Testis (tissue), 3 donors: ENCODE measurements around the gene CFAP410. TPM values are rescaled to one million over a fixed set of nuclear protein-coding genes. Genes with fewer than 3 reads are reported as not detected.

ENCODE experiments used
- DNase-seq: peaks from one replicate; pipeline ENCODE4 v3.0.0-alpha.2; 2019
- H3K27ac ChIP-seq, 2 donors: fragments of 200-600 bp; sonication (generic); one replicate each; pipeline ENCODE4 v1.5.1; 2019
- H3K27me3 ChIP-seq: fragments of 200-600 bp; sonication (generic); one replicate; pipeline ENCODE4 v1.5.1; 2019
- H3K36me3 ChIP-seq: fragments of 200-600 bp; sonication (generic); one replicate; pipeline ENCODE4 v1.5.1; 2017; ENCODE audit warnings: low read depth; ENCODE audit errors: missing control alignments
- H3K4me1 ChIP-seq: fragments of 200-600 bp; sonication (generic); one replicate; pipeline ENCODE4 v1.5.1; 2019
- H3K4me3 ChIP-seq, 2 donors: fragments of 200-600 bp; sonication (generic); one replicate each; pipeline ENCODE4 v1.5.1; 2017 to 2019
- H3K9me3 ChIP-seq: fragments of 200-600 bp; sonication (generic); one replicate; pipeline ENCODE4 v1.5.1; 2017
- CTCF ChIP-seq, 3 experiments: fragments of 450-650 bp in 2 of 3; fragments of 200-600 bp in 1 of 3; sonication (generic) in 1 of 3; IDR thresholded peaks; one replicate each; pipeline ENCODE4 v1.5.1; 2016 to 2019; ENCODE audit warnings: antibody characterized with exemption in 3 of 3, mild to moderate bottlenecking in 2 of 3, moderate library complexity in 1 of 3
- POLR2A ChIP-seq: fragments of 450-650 bp; IDR thresholded peaks from one replicate; pipeline ENCODE4 v1.6.1; 2017; ENCODE audit warnings: antibody characterized with exemption, mild to moderate bottlenecking, moderate library complexity
- WGBS, 2 donors: methylation state at CpG; one replicate each; pipeline ENCODE4 v1.1.5; 2018; 5-methylcytosine and 5-hydroxymethylcytosine counted together
- intact Hi-C: fragments of 100-400 bp; cut with DNase I; formaldehyde crosslinking; loops from one replicate; pipeline ENCODE4 v1.15.1; 2023; ENCODE audit warnings: low total_unique reads
- polyA plus RNA-seq: library from polyadenylated mRNA; stranded (reverse); fragments of 350-450 nt; fragmentation: Illumina TruSeq; extraction: RNeasy Lipid Tissue Mini Kit (QIAGEN cat#74804); gene quantifications from one replicate; pipeline ENCODE4 v1.2.3, GENCODE V29; 2014; ENCODE audit warnings: low read depth, low replicate concordance; ENCODE audit not compliant: insufficient read depth
- total RNA-seq, 2 donors: library from RNA; depleted of rRNA; stranded (reverse); fragments of >200 nt; gene quantifications; one replicate each; pipeline ENCODE4 v1.2.3, GENCODE V29; 2016

CFAP410 gene
- total and polyA plus RNA-seq, 3 donors from 2014 or later = 40.8 to 81.6 (median 71.7) TPM

GRCh38 chr21:44378646-44379514, 39.7 kb upstream of the CFAP410 start:
- no peaks in the 10 kb centered on the region for H3K9me3 ChIP-seq
- intact Hi-C loops = no loop called here
- H3K27me3 ChIP-seq = no peaks in the 10 kb centered on the region
- no peak for TF ChIP-seq CTCF (IDR thresholded peaks at IDR 0.05)
- no peak for TF ChIP-seq POLR2A
- peak; percentile 9 for DNase-seq
- H3K36me3 ChIP-seq = no peaks in the 10 kb centered on the region
- no peak overlapping the region for H3K4me3 ChIP-seq
- H3K4me1 ChIP-seq = no peaks in the 10 kb centered on the region
- 94 to 95% methylated on average over 23 to 34 of the region's 34 CpGs for WGBS, 2 donors
- no peak overlapping the region for H3K27ac ChIP-seq

DNA sequence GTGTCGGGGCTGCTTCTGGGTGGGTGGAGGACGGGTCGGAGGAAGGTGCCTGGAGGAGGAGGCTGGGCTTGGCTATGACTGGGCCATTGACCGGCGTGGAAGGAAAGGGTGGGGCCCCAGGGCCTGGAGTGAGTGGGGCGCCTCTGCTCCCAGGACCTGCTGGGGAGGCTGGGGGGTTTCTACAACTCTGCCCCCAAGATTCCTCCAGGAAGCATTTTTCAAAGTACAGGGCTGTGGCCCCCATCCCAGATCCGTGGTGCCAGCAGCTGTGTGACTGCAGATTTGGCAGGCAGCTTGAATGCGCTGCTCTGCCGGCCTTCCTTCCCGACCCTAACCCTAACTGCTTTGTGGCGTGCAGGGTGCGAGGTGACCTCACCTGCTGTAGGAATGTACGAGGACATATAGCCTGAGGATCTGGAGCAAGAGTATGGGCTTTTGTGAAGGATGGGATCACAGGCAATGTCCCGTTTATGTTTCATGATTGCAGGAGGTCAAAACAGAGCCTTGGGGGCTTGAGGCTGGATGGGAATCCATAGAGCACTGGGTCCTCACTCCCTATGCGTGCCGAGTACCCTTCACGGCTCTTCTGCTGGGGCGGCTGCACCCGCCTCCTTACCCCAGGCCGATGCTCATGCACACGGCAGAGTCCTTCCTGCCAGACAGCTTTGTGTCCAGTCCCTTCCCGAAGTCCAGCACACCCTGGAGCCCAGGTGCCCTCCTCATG, 38.9 kb upstream of the CFAP410 start:
- peak; percentile 6 for DNase-seq
- Histone ChIP-seq H3K36me3 (no peaks in the 10 kb centered on the region), H3K4me1 (no peaks in the 10 kb centered on the region), H3K27ac (no peak overlapping the region), H3K27me3 (no peaks in the 10 kb centered on the region), H3K4me3 (no peak overlapping the region), H3K9me3 (no peaks in the 10 kb centered on the region)
- 83 to 92% methylated on average over 21 of the region's 22 CpGs for WGBS, 2 donors
- no peak for TF ChIP-seq CTCF (IDR thresholded peaks at IDR 0.05)
- no peak for TF ChIP-seq POLR2A
- intact Hi-C loops = no loop called here

GRCh38 chr21:44377201-44377921, 38.2 kb upstream of the CFAP410 start:
- 81 to 89% methylated on average over 9 to 24 of the region's 24 CpGs for WGBS, 2 donors
- peak; percentile 6 for DNase-seq
- H3K27ac ChIP-seq = no peak overlapping the region
- H3K36me3 ChIP-seq = no peaks in the 10 kb centered on the region
- TF ChIP-seq POLR2A (no peak), CTCF (IDR thresholded peaks at IDR 0.05) (no peak)
- H3K9me3 ChIP-seq = no peaks in the 10 kb centered on the region
- intact Hi-C loops = no loop called here
- H3K27me3 ChIP-seq = no peaks in the 10 kb centered on the region
- H3K4me3 ChIP-seq = no peak overlapping the region
- H3K4me1 ChIP-seq = no peaks in the 10 kb centered on the region

DNA sequence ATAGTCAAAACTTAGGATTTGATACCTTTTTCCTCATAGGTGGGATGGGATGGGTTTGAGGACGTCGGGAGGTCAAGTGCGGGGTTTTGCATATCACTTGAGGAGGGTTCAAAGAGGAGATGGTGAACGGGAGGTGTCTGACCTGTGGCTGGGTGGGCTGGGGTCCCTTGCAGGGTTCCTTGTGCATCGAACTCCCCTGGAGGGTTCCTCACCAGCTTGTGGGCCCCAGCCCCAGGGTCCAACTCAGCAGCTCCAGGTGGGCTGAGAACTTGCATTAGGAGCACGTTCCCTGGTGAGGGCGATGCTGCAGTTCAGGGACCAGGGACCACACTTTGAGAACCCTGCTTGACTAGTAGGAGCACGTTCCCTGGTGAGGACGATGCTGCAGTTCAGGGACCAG, 37.4 kb upstream of the CFAP410 start:
- Histone ChIP-seq H3K27ac (no peak overlapping the region), H3K4me1 (no peaks in the 10 kb centered on the region), H3K27me3 (no peaks in the 10 kb centered on the region), H3K4me3 (no peak overlapping the region), H3K36me3 (no peaks in the 10 kb centered on the region), H3K9me3 (no peaks in the 10 kb centered on the region)
- DNase-seq = peak; percentile 5
- TF ChIP-seq CTCF (IDR thresholded peaks at IDR 0.05) = no peak
- no peak for TF ChIP-seq POLR2A
- WGBS, 2 donors = 88 to 92% methylated on average over 9 of the region's 9 CpGs
- intact Hi-C loops = no loop called here
